ENCODE results near the gene CLBA1.

DNA sequence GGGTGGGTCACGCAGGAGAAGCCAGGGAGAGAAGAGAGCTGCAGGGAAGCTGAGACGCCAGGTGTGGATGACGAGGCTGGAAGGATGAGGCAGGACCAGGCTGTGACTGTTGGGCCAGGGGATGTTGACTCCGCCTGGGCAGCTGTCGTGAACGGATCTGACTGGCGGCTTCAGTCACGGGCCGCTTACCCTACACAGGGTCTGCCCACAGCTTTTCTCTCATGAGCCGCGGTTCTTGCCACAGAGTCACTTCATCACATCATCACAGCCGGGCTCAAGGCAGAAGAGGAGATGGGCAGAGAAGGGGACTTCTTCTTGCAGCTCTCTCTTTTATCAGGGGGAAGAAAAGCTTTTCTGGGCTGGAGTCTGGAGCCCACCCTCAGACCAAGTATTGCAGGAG, 7.7 kb downstream of the CLBA1 start:
- TF ChIP-seq, protein P1, sequence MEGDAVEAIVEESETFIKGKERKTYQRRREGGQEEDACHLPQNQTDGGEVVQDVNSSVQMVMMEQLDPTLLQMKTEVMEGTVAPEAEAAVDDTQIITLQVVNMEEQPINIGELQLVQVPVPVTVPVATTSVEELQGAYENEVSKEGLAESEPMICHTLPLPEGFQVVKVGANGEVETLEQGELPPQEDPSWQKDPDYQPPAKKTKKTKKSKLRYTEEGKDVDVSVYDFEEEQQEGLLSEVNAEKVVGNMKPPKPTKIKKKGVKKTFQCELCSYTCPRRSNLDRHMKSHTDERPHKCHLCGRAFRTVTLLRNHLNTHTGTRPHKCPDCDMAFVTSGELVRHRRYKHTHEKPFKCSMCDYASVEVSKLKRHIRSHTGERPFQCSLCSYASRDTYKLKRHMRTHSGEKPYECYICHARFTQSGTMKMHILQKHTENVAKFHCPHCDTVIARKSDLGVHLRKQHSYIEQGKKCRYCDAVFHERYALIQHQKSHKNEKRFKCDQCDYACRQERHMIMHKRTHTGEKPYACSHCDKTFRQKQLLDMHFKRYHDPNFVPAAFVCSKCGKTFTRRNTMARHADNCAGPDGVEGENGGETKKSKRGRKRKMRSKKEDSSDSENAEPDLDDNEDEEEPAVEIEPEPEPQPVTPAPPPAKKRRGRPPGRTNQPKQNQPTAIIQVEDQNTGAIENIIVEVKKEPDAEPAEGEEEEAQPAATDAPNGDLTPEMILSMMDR (IDR thresholded peaks at IDR 0.05), result no peak
- TF ChIP-seq POLR2A (IDR thresholded peaks at IDR 0.05), result no peak
